GM10266 (cell line): ENCODE data around the gene WDR74.

Source experiments
- DNase-seq: peaks from one replicate; pipeline ENCODE4 v3.0.0; 2012; ENCODE audit errors: extremely low spot score
- TF ChIP-seq, protein P1 (sequence below): IDR thresholded peaks from 2 replicates; pipeline ENCODE4 v1.5.1; 2012; ENCODE audit warnings: mild to moderate bottlenecking, low read depth; ENCODE audit not compliant: control insufficient read depth, insufficient read depth; ENCODE audit errors: missing control alignments

WDR74 gene

GRCh38 chr11:62882431-62882749 is 43.0 kb upstream of the WDR74 start:
- TF ChIP-seq, protein P1, sequence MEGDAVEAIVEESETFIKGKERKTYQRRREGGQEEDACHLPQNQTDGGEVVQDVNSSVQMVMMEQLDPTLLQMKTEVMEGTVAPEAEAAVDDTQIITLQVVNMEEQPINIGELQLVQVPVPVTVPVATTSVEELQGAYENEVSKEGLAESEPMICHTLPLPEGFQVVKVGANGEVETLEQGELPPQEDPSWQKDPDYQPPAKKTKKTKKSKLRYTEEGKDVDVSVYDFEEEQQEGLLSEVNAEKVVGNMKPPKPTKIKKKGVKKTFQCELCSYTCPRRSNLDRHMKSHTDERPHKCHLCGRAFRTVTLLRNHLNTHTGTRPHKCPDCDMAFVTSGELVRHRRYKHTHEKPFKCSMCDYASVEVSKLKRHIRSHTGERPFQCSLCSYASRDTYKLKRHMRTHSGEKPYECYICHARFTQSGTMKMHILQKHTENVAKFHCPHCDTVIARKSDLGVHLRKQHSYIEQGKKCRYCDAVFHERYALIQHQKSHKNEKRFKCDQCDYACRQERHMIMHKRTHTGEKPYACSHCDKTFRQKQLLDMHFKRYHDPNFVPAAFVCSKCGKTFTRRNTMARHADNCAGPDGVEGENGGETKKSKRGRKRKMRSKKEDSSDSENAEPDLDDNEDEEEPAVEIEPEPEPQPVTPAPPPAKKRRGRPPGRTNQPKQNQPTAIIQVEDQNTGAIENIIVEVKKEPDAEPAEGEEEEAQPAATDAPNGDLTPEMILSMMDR = no peak
- DNase-seq = no peak

GRCh38 chr11:62881579-62882430 is 42.4 kb upstream of the WDR74 start:
- TF ChIP-seq, protein P1 = no peak
- DNase-seq = peak; percentile 86

GRCh38 chr11:62880803-62881578 is 41.6 kb upstream of the WDR74 start, which contains the start of gene SLC3A2:
SLC3A2 (plus strand) TSS chr11:62880896; CDS start chr11:62881024, 128 bp downstream.
- TF ChIP-seq, protein P1 = peak; percentile 85
- DNase-seq = peak; percentile 82

DNA sequence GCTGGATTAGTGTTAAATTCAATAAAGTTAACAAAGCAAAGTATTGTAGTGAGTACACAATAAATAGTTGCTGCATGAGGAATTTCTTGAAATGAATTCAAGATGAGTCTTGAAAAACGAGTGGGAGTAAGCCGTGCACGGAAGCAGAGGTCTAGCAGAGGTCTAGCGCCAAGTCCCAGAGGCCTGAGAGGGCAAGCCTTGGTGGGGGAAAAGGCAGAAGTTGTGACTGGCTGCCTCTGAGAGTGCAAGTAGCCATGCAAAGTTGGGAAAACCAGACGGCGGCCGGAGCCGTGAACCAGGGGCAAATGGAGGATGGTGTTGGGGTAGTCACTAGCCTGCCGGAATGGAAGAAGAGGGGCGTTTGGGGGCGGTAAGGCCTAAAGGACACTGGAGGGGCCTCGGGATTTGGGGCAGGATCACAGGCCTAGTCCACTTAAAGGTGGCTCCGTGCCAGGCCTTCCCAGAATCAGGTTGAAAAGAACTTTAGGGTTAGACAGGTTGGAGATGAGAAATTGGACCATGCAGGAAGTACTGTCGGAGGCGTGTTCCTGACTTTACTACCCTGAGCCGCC is 40.9 kb upstream of the WDR74 start:
- TF ChIP-seq, protein P1 = no peak
- DNase-seq = peak; percentile 59

DNA sequence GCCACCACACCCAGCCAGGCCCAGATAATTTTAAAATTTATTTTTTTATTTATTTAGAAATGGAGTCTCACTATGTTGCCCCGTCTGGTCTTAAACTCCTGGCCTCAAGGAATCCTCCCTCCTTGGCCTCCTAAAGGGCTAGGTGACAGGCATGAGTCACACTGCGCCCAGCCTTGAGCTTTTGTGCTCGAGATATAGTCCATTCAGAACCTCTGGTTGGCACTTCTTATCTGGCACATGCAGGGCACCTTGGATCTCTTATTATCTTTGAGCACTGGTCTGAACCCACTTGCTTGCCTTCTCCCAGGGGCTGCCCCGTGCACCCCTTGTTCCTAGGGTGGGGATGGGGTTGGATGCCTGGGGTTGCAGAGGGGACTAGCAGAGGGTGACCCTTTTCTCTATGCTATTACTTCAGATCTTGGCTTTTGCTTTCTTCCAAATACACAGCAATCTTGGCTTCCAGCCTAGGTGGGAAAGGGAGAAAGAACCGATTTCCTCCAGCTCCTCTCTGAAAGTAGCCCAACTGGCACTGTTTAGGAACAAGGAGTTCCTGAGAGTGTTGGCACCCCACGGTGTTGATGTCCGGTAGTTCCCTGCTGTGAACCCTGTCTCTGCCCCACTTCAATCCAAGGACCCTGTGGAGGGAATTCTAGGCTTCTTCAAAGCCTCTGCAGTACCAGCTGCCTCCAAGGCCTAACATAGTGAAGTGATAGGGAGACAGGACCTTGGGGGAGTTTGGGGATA is 40.0 kb upstream of the WDR74 start:
- DNase-seq = no peak
- TF ChIP-seq, protein P1 = no peak

- TF ChIP-seq, protein P1 = no peak
- DNase-seq = no peak
Measured at GRCh38 chr11:62876712-62877111, 37.3 kb upstream of the WDR74 start.
